HG02938 (cell line): ENCODE measurements around the gene OBI1.

ENCODE experiments used
- ATAC-seq: cut with Tn5 transposase; IDR thresholded peaks from one replicate; pipeline ENCODE4 v1.9.1; 2021; ENCODE audit warnings: mild to moderate bottlenecking, moderate library complexity; ENCODE audit not compliant: unreplicated experiment

Gene OBI1

DNA sequence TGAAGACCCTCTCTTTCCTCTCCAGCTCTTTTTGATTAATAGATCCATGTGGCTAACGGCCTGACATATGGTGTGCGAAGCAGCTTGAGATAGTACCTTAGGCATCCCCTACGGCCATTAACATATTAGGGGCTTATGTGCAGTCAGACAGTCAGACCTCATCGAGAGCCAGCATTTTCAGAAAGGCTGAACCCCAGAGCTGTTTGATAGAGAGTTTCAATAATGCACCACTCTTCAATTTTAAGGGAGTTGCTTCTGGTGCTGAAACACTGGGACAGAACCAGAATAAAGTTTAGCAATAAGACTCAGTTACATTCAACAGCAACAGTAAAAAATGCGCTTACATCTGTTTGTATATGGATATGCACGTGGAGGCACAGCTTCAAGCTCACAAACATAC is 66.4 kb downstream of the OBI1 start:
- no peak for ATAC-seq

- ATAC-seq = peak; percentile 58
These were observed 69.7 kb downstream of the OBI1 start for GRCh38 chr13:78589206-78589605.

- no peak for ATAC-seq
These were observed 71.6 kb downstream of the OBI1 start for GRCh38 chr13:78587395-78587794.

DNA sequence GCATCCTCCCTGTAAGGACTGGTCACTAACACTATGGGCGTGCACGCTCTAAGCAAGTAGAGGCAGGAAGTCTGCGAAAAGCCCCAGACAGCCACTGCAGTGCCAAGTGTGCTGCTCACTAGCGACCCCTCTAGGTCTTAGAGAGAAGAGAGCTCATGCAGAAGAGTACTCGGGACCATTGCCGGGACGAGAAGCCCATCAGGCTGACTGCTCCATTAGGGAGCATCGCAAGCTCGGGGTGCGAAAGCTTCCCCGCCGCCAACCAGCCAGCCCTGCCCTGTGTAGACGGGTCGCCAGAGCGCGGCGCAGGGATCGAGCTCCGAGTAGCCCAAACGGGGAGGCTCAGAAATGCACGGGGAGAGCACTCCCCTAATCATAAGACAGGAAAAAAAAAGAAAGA is 72.2 kb downstream of the OBI1 start:
- ATAC-seq = no peak

DNA sequence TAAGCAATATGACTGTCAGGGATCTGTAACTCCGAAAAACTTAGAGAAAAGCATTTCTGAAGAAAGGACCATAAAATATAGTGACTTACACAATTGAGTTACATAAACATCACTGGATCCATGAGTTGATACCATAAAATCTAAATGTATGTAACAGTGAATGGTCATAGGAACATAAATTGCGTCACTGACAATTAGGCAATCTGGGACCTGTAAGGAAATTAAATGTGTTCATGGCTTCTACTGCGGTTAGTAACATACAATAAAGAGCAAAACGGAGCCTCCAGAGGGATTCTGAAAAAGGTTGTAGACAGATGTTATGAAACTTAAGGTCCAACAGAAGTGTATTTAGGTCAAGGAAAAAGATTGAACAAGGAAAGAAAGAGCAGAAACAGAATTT is 82.7 kb downstream of the OBI1 start:
- no peak for ATAC-seq

GRCh38 chr13:78572459-78572858 is 86.5 kb downstream of the OBI1 start:
- no peak for ATAC-seq

DNA sequence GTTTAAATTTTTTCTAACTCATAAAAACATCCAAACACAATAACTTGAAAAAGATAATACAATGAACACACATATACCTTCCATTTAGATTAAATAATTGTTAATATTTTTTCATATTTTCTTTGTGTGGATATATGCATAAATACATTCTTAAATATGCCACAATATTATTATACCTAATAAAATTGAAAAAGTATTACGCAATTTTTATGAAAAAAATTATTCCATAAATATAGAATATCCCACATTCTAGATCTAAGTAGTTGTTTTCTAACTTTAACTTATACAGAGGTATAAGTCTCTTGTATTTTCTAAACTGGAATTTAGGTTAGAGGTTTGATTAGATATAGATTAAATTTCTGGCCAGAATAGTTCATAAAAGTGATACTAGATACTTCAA is 89.9 kb downstream of the OBI1 start:
- ATAC-seq = no peak

DNA sequence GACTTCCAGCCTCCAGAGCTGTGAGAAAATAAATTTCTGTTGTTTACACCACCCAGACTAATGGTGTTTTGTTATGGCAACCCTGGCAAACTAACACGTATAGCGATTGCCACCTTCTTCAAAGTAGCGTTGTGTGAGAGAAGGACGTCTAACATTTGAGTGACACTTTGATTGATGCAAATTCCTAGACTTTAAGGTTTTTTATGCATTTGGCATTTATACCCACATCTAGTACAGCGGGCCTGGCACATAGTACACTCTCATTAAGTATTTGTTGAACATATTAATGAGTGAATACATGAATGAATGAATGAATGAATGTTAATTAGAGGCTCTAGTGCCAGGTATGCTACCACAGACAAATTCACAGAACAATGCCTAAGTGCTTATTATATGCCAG is 92.3 kb downstream of the OBI1 start:
- no peak for ATAC-seq
